Measurements from ENCODE around the gene PCGF5. TPM values are rescaled to one million over a fixed set of nuclear protein-coding genes. Genes with fewer than 3 reads are reported as not detected.

Gene PCGF5
- total and polyA plus RNA-seq, 2 of the 8 experiments (the other 6 are each of a cell fraction or from before 2014, with no cell fraction given): 5.8 to 8.4 TPM

- TF ChIP-seq CHD7 (IDR thresholded peaks at IDR 0.05; ENCODE audit: insufficient replicate concordance, low read length): no peak
- peak; percentile 77; the same call in 1 of the 2 replicates for TF ChIP-seq MAFK (IDR thresholded peaks at IDR 0.05; ENCODE audit: low read depth, low read length)
Measured at GRCh38 chr10:91289305-91289704, 68.8 kb downstream of the PCGF5 start (continued).
